MM.1S (cell line): Measurements from ENCODE around the gene TBX4.

Experiments used
- DNase-seq: peaks from one replicate; pipeline ENCODE4 v3.0.0-alpha.2; 2015
- H2AFZ ChIP-seq: fragments of 300-600 bp; sonication (generic); 2 replicates; pipeline ENCODE4 v1.6.0; 2016; ENCODE audit warnings: antibody characterized with exemption, low read length
- H3F3A ChIP-seq: fragments of 300-600 bp; sonication (generic); 2 replicates; pipeline ENCODE4 v1.6.1; 2016; ENCODE audit warnings: mild to moderate bottlenecking, antibody characterized with exemption, low read length, moderate library complexity, mixed read lengths; ENCODE audit not compliant: insufficient read depth
- H3K27ac ChIP-seq: fragments of 300-600 bp; sonication (generic); 2 replicates; pipeline ENCODE4 v1.5.1; 2016; ENCODE audit warnings: mild to moderate bottlenecking, low read length
- H3K27me3 ChIP-seq: fragments of 300-600 bp; sonication (generic); replicated peaks from 2 replicates; pipeline ENCODE4 v1.6.0; 2016; ENCODE audit warnings: low read length; ENCODE audit not compliant: insufficient read depth
- H3K36me3 ChIP-seq: fragments of 300-600 bp; sonication (generic); replicated peaks from 2 replicates; pipeline ENCODE4 v1.6.1; 2016; ENCODE audit warnings: mild to moderate bottlenecking, low read length, mixed read lengths; ENCODE audit not compliant: insufficient read depth
- H3K4me1 ChIP-seq: fragments of 300-600 bp; sonication (generic); 2 replicates; pipeline ENCODE4 v1.6.1; 2016; ENCODE audit warnings: low read length, mixed read lengths
- H3K4me2 ChIP-seq: fragments of 300-600 bp; sonication (generic); 2 replicates; pipeline ENCODE4 v1.6.0; 2016; ENCODE audit warnings: low read depth, low read length
- H3K4me3 ChIP-seq: fragments of 300-600 bp; sonication (generic); 2 replicates; pipeline ENCODE4 v1.5.1; 2016; ENCODE audit warnings: low read length, mixed read lengths
- H3K79me2 ChIP-seq: fragments of 300-600 bp; sonication (generic); 2 replicates; pipeline ENCODE4 v1.6.1; 2016; ENCODE audit warnings: mixed run types, low read length, mixed read lengths
- H3K9ac ChIP-seq: fragments of 300-600 bp; sonication (generic); 2 replicates; pipeline ENCODE4 v1.6.1; 2016; ENCODE audit warnings: low read length, mixed read lengths
- H3K9me2 ChIP-seq: fragments of 300-600 bp; sonication (generic); replicated peaks from 2 replicates; pipeline ENCODE4 v1.6.1; 2016; ENCODE audit warnings: mild to moderate bottlenecking, low read length, mixed read lengths; ENCODE audit not compliant: insufficient read depth
- H3K9me3 ChIP-seq: fragments of 300-600 bp; sonication (generic); replicated peaks from 2 replicates; pipeline ENCODE4 v1.6.1; 2016; ENCODE audit warnings: mild to moderate bottlenecking, low read length, mixed read lengths; ENCODE audit not compliant: insufficient read depth
- H4K20me1 ChIP-seq: fragments of 300-600 bp; sonication (generic); 2 replicates; pipeline ENCODE4 v1.6.1; 2016; ENCODE audit warnings: mild to moderate bottlenecking, low read length, moderate library complexity, mixed read lengths; ENCODE audit not compliant: insufficient read depth
- CTCF ChIP-seq: fragments of 300-600 bp; sonication (generic); IDR thresholded peaks from 2 replicates; pipeline ENCODE4 v1.5.1; 2016; ENCODE audit warnings: antibody characterized with exemption, low read length, mixed read lengths
- EZH2 ChIP-seq: fragments of 300-600 bp; sonication (generic); optimal IDR thresholded peaks from 2 replicates; pipeline ENCODE3; 2017; ENCODE audit warnings: low read depth, mild to moderate bottlenecking, antibody characterized with exemption, low read length, mixed read lengths
- EZH2phosphoT487 ChIP-seq: fragments of 300-600 bp; sonication (generic); IDR thresholded peaks from 2 replicates; pipeline ENCODE4 v1.6.1; 2018; ENCODE audit warnings: antibody characterized with exemption, low read length

Gene TBX4

GRCh38 chr17:61462719-61463315 lies 10.6 kb downstream of the TBX4 start:
- H3K79me2 ChIP-seq = no peaks in the 10 kb centered on the region
- peaks cover 21% of the 10 kb centered on the region for H3K27me3 ChIP-seq
- no peak overlapping the region for H2AFZ ChIP-seq
- H3K27ac ChIP-seq = no peak overlapping the region
- TF ChIP-seq EZH2phosphoT487 (no peak), CTCF (no peak), EZH2 (no peak)
- no peak overlapping the region for H3K9ac ChIP-seq
- DNase-seq = no peak
- no peak overlapping the region for H3K4me3 ChIP-seq
- H3K36me3 ChIP-seq = no peaks in the 10 kb centered on the region
- no peaks in the 10 kb centered on the region for H3K4me1 ChIP-seq
- H3K9me3 ChIP-seq = no peaks in the 10 kb centered on the region
- 0 out of 2 replicates have a peak overlapping the region, but pooled peaks have one; percentile 73 for H3K4me2 ChIP-seq
- no peaks in the 10 kb centered on the region for H3F3A ChIP-seq
- H3K9me2 ChIP-seq = no peaks in the 10 kb centered on the region
- H4K20me1 ChIP-seq = no peaks in the 10 kb centered on the region

- no peak overlapping the region for H3K9ac ChIP-seq
- no peaks in the 10 kb centered on the region for H3K9me2 ChIP-seq
- H3K4me1 ChIP-seq = no peaks in the 10 kb centered on the region
- H3K27me3 ChIP-seq = peaks cover 21% of the 10 kb centered on the region
- no peaks in the 10 kb centered on the region for H3K36me3 ChIP-seq
- TF ChIP-seq EZH2phosphoT487 (no peak), CTCF (peak; percentile 15)
- DNase-seq = no peak
- no peak overlapping the region for H3K4me2 ChIP-seq
- no peaks in the 10 kb centered on the region for H3F3A ChIP-seq
- H3K79me2 ChIP-seq = no peaks in the 10 kb centered on the region
- H3K9me3 ChIP-seq = no peaks in the 10 kb centered on the region
- no peaks in the 10 kb centered on the region for H4K20me1 ChIP-seq
- H3K27ac ChIP-seq = no peak overlapping the region
- no peak overlapping the region for H3K4me3 ChIP-seq
- no peak overlapping the region for H2AFZ ChIP-seq
Observed at GRCh38 chr17:61463316-61464129, 11.3 kb downstream of the TBX4 start.

GRCh38 chr17:61464130-61464842 lies 12.1 kb downstream of the TBX4 start:
- H3K9me2 ChIP-seq = no peaks in the 10 kb centered on the region
- H3K9me3 ChIP-seq = no peaks in the 10 kb centered on the region
- no peak overlapping the region for H3K4me2 ChIP-seq
- H3K79me2 ChIP-seq = no peaks in the 10 kb centered on the region
- H4K20me1 ChIP-seq = no peaks in the 10 kb centered on the region
- no peak overlapping the region for H2AFZ ChIP-seq
- no peak for DNase-seq
- H3K27ac ChIP-seq = no peak overlapping the region
- no peaks in the 10 kb centered on the region for H3K36me3 ChIP-seq
- H3F3A ChIP-seq = no peaks in the 10 kb centered on the region
- H3K9ac ChIP-seq = no peak overlapping the region
- H3K4me3 ChIP-seq = no peak overlapping the region
- TF ChIP-seq CTCF (no peak), EZH2phosphoT487 (no peak), EZH2 (no peak)
- H3K27me3 ChIP-seq = peaks cover 21% of the 10 kb centered on the region
- H3K4me1 ChIP-seq = no peaks in the 10 kb centered on the region
